SK-N-MC (cell line): ENCODE measurements around the gene ENKUR.

Experiments used
- EZH2 ChIP-seq: fragments of 200-600 bp; sonication (generic); IDR thresholded peaks from one replicate; pipeline ENCODE4 v1.6.1; 2017; ENCODE audit warnings: antibody characterized with exemption
- POLR2AphosphoS5 ChIP-seq: IDR thresholded peaks from 2 replicates; pipeline ENCODE4 v1.6.1; 2012; ENCODE audit warnings: mild to moderate bottlenecking, low read depth, low read length, borderline replicate concordance

DNA sequence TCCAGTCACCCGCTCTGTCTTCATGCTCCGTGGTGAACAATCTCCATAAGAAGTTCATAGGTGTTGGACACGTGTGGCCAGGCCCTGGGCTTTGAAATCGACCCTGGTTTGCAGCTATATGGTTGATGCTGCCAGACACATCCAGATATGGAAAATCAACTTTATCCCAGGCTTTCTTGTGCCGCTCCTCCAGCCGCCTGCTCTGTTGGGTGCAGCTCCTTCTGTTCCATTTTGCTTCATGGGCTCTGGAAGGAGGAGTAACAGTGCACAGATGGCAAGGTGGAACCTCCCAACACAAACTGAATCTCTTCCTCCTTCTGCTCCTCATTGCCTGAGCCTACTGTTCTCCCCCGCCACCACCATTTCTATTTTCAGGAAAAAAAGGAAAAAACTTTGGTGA, 45.2 kb upstream of the ENKUR start:
- no peak for TF ChIP-seq POLR2AphosphoS5
- TF ChIP-seq EZH2, result no peak
